GM21786 (cell line): ENCODE results near the gene DEPDC5.

ENCODE experiments used
- ATAC-seq: cut with Tn5 transposase; IDR thresholded peaks from one replicate; pipeline ENCODE4 v1.9.1; 2021; ENCODE audit not compliant: unreplicated experiment

The DEPDC5 gene

DNA sequence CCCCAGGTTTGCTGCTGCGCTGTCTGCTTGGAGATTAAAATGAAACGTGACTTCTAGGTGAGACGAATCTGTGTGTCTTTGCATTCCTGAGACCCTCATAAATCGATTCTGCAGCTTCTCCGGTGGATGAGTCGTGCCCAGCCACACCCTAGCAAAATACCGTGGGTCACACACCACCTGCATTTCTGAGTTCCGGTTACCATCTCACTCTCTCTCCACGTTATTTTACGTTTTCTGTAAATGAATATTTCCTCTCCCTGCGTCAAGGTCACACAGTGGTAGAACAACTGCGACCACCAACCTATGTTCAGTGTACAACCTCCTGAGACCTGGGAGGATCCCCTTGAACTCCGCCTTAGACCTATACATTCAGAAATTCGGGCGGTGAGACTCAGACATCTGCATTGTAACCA, 191.6 kb downstream of the DEPDC5 start:
- no peak for ATAC-seq

DNA sequence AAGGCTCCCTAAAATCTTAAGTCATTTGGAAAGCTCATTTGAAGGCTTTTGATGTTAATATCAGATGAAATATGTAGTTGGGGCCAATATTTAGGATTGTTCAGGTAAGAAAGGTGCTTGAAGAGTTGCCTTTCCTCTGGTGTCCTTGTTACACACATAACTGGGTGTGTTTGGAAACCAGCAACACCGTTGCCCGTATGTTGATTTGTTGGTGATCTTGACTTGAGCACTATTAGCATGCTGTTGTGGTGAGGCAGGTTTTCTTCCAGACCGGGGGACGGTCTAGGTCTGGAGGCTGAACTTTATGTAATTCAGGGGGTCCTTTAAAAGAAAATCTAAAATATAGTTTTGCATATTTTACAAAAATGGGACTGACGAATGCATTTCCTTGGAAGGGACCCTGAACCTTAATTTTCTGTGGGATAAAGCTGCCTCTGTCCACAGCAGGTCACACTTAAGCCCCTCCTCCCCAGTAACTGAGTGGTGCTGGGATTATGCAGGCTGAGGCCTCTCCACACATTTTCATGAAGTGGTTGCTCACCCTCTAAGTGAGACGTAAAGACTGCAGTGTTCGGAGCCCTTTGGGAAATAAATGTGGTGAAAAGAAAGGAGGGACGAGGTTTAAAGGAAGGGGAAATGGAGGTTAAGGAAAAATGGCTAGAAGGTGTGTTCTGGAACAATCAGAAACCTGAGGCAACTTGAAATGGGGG, 192.3 kb downstream of the DEPDC5 start:
- ATAC-seq = no peak

DNA sequence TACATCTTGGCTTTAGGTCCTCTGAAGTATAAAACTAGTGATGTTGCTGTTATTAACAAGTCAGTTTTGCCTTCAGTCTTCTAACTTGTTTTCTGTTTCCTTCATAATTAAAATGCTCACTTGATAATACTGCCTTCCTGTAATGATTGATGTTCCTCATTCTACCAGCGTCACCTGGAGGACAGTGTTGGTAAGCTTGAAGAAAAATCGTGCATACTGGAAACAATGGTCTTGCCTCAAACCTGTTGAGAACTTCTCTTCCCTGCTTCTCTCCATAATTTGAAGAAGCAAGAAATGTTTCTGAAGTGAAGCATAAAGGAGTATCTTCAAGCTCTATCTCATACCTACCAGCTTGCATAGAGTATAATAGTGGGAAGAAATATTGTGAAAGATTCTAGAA, 193.5 kb downstream of the DEPDC5 start:
- ATAC-seq = no peak

DNA sequence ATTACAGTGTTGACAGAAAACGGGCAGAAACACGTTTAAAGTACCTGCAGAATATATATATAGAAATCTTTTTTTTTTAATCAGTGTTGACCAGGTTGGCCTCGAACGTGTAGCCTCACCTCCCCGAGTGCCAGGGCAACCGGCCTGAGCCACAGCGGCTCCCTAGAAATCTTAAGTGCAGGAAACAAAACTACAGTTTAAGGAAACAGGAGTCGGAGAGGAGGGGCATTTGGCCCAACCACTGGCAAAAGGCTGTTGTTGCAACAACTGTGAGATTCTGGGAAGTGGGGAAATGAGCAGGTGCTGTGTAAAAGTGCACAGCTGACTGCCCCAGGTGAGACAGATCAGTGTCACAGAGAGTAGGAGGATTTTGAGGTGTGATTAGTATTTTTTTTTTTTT, 194.2 kb downstream of the DEPDC5 start:
- ATAC-seq = no peak

DNA sequence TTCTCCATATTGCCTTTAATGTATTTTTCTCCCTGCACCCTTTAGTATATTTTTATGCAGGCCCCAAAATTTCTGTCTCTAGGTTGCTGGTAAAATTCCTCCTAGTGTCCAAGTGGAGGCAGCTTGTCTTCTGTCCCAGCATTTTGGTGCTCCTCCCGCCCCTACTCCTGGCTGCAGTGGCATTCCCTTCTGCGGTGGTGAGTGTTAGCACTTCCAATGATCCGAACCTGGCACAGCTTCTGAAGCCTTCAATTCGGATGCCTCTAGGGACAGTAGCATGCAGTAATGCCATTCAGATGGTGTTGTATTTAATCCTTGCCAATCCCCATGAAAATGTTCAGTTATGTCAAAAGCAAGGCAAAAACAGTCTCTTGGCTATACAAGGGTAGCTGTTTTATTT, 196.4 kb downstream of the DEPDC5 start:
- no peak for ATAC-seq

DNA sequence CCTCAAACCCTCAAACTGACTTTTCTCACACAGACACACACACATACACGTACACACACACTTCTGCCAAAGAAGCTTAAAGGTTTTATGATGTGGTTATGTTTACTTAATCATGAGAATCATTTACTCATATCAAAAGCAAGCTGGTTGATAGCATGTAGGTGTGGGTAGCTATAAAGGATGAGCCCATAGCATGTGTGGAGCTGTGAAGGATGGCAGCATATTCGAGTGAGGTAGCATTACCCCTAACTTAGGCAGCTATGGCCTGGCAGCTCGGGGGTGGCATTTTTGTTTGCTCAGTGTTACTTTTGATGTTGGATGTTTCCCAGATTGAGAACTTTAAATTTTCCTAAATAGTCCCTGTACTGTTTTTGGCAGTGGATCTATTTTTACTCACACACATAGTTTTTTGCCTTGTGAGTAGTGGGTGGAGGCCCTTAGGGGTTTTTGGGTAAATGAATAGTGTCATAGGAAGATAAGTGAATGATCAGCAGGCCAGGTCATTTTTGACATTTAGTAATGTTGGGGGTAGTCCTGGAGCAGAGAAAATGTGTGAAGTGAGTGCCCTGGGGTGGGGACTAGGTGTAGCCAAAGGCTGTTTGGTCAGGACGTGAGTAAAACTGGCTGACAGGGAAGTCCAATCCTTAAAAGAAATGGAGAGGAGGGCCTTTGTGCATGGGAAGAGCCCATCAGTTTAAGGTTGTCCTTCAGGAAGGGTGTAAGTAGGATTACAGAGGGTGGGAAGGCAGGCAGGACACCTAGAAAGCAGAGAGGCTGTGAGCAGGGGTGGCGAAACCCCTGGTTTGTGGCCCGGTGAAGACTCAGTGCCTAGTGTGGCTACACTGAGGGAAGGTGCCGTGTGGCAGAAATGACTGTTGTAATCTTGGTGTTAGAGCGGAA, 197.6 kb downstream of the DEPDC5 start:
- ATAC-seq = no peak

DNA sequence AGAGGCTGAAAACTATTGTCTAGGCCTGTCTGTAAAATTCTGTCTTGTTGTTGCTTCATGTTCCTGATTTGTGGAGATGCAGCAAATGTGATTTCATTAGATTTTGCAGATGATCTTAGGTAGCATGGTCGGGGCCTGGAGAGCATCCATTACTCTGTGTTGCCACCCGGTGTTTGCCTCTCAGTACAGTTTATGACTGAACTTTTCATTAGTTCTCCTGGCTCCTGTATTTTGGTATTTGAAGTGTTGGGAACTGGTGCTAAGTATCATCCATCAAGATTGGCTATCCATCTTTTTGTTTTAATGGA, 198.2 kb downstream of the DEPDC5 start:
- ATAC-seq = no peak

DNA sequence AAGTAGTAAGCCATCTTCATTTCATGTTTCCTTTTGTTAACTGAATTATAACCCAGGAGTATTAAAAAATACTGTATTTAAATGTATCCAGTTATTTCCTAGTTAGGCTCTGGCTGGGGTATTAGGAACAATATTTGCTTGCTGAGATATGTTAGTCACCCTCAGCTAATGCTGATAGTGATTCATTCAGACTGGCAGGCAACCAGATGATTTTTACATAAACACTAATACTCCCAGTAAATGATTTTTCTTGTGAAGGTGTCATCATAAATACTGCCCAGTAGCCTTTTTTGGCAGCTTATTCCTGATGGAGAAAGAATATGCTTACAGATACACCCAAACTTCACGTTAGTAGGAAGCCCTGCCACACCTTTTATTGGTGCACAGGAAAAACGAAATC, 198.7 kb downstream of the DEPDC5 start:
- ATAC-seq = no peak

DNA sequence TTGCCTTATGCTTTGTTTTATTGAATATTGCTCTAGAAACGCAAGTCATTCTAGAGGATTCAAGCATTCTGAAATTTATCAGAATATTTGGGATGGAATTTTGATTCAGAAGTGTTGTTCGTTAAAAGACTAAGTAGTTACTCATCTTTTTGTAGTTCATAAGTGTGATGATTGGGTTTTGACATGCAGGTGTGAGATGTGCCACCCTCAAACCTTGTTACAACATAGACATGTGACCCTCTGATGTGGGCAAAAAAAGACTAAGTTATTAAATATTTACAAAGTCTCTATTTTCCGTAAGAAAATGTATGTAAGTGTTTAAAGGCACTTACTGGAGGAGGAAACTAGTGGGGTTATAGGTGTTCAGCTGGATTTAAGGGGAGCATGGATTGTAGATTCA, 199.4 kb downstream of the DEPDC5 start:
- no peak for ATAC-seq

DNA sequence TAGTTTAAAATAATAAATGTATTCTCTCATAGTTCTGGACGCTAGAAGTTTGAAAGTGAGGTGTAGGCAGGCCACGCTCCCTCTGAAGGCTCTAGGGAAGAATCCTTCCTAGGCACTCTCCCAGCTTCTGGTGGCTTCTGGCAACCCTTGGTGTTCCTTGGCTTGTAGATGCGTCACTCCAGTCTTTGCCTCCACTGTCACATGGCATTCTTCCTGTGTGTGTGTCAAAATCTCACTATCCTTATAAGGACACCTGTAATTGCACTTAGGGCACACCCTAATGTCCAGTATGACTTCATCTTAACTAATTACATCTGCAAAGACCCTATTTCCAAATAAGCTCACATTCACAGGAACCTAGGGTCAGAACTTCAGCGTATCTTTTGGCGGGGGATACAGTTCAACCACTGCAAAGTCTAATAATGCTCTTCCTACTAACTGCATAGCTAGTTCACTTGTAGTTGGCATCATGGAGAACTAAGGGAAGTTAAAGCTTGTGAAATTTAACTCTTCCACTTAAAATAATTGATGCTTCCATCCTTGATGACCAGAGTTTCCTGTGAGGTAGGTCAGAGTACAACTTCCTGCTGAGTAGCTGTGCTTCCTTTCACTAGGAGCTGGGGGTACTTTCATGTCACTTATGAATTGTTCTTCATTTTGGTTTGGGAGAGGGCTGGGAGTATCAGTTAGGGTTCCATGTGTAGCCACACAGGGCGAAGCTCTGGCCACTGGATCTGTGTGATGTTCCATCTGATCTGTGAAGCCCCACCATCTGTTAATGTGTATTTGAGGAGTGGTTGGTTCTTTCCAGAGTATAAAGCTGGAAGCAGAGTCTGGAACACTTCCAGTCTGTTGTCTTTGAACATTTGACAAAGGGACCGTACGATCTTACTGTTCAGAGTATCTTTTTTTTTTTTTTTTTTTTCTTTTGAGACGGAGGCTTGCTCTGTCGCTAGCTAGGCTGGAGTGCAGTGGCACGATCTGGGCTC, 201.0 kb downstream of the DEPDC5 start:
- no peak for ATAC-seq

DNA sequence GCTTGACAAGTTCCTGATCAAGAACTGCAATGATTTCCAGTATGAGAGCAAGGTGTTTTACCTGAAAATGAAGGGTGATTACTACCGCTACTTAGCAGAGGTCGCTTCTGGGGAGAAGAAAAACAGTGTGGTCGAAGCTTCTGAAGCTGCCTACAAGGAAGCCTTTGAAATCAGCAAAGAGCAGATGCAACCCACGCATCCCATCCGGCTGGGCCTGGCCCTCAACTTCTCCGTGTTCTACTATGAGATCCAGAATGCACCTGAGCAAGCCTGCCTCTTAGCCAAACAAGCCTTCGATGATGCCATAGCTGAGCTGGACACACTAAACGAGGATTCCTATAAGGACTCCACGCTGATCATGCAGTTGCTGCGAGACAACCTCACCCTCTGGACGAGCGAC, 202.5 kb downstream of the DEPDC5 start:
- ATAC-seq = no peak
